A673 (cell line): ENCODE results near the gene TNRC6C. TPM values are rescaled to one million over a fixed set of nuclear protein-coding genes. Genes with fewer than 3 reads are reported as not detected.

Source experiments
- BruUV-seq: library from RNA; stranded (reverse); fragments of 400-500 nt; replicated peaks from 2 replicates; lab custom pipeline; 2021; lab: Mats Ljungman, UMichigan
- CTCF ChIA-PET: fragments of 300-600 bp; sonication (Branson Sonifier 250); formaldehyde crosslinking; loops from one replicate; lab custom pipeline; 2022; ENCODE audit warnings: antibody characterized with exemption; lab: Charles Lee
- POLR2A ChIA-PET: fragments of 300-600 bp; sonication (Branson Sonifier 250); formaldehyde crosslinking; loops from one replicate; lab custom pipeline; 2022; ENCODE audit warnings: antibody characterized with exemption; ENCODE audit not compliant: low non-redundant PET; lab: Charles Lee
- DNase-seq: peaks from one replicate; pipeline ENCODE4 v3.0.0-alpha.2; 2015; ENCODE audit warnings: low spot score
- H3K27ac ChIP-seq: fragments of 200-600 bp; sonication (generic); 2 replicates; pipeline ENCODE4 v1.5.1; 2016; ENCODE audit warnings: mixed run types, low read depth, mild to moderate bottlenecking, mixed read lengths, antibody characterized with exemption, low read length; ENCODE audit not compliant: poor library complexity, severe bottlenecking
- H3K27me3 ChIP-seq: fragments of 200-600 bp; sonication (generic); replicated peaks from 2 replicates; pipeline ENCODE4 v1.6.1; 2017; ENCODE audit warnings: mixed run types, low read depth, mild to moderate bottlenecking, mixed read lengths, antibody characterized with exemption, low read length; ENCODE audit not compliant: insufficient read depth, poor library complexity
- H3K36me3 ChIP-seq: fragments of 200-600 bp; sonication (generic); 2 replicates; pipeline ENCODE4 v1.6.1; 2016; ENCODE audit warnings: mixed run types, mild to moderate bottlenecking, mixed read lengths, antibody characterized with exemption, low read length; ENCODE audit not compliant: insufficient read depth, poor library complexity, severe bottlenecking
- H3K4me1 ChIP-seq: fragments of 200-600 bp; sonication (generic); 2 replicates; pipeline ENCODE4 v1.6.1; 2017; ENCODE audit warnings: mixed run types, mild to moderate bottlenecking, mixed read lengths, antibody characterized with exemption, low read length; ENCODE audit not compliant: insufficient read depth, poor library complexity, severe bottlenecking
- H3K4me3 ChIP-seq: fragments of 200-600 bp; sonication (generic); 2 replicates; pipeline ENCODE4 v1.5.1; 2016; ENCODE audit warnings: low read depth, mixed run types, mild to moderate bottlenecking, mixed read lengths, low read length; ENCODE audit not compliant: poor library complexity, severe bottlenecking
- H3K9me3 ChIP-seq: fragments of 200-600 bp; sonication (generic); 2 replicates; pipeline ENCODE4 v1.6.1; 2016; ENCODE audit warnings: mixed run types, low read depth, mild to moderate bottlenecking, mixed read lengths, antibody characterized with exemption, low read length; ENCODE audit not compliant: poor library complexity, severe bottlenecking
- EZH2 ChIP-seq: fragments of 200-600 bp; sonication (generic); IDR thresholded peaks from 2 replicates; pipeline ENCODE4 v1.6.1; 2017; ENCODE audit warnings: borderline replicate concordance, low read depth, mild to moderate bottlenecking, mixed read lengths, antibody characterized with exemption, low read length; ENCODE audit not compliant: poor library complexity, severe bottlenecking
- intact Hi-C: fragments of 100-400 bp; cut with micrococcal nuclease; formaldehyde crosslinking; loops from one replicate; pipeline ENCODE4 v1.10.0; 2022; ENCODE audit not compliant: unreplicated experiment
- total RNA-seq: library from RNA; stranded (reverse); gene quantifications from 2 replicates; pipeline ENCODE4 v1.2.3, GENCODE V29; 2021
- TF ChIP-seq, protein P1 (sequence below): fragments of 300-800, 200-600 bp; sonication (generic); conservative IDR thresholded peaks from 2 replicates; pipeline ENCODE4 v1.5.1; 2017; ENCODE audit warnings: low read depth, mild to moderate bottlenecking, antibody characterized with exemption, low read length, moderate library complexity, mixed read lengths

The TNRC6C gene
- total RNA-seq, 1 experiment from 2014 or later = 26.7 TPM

DNA sequence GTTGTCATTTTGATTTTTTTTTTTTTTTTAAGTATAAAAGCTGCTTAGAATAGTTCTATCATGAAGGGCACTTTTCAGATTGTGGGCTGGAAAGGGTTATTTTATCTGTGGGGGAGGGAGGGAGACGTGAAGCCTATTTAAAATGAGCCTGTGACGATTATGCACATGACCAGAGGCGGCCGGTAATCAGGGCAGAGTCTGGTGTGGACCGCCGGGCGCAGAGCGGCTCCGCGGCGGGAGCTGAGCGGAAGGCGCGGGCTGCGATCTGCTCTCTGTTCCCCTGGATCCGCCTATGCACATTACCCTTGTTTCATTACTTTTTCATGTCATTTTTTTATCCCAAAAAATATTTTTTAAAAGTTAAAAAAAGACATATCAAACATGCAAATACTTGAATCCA, 146.6 kb downstream of the TNRC6C start:
- Histone ChIP-seq H3K4me1 (no peaks in the 10 kb centered on the region), H3K4me3 (no peak overlapping the region), H3K9me3 (no peaks in the 10 kb centered on the region), H3K36me3 (peaks cover 12% of the 10 kb centered on the region), H3K27me3 (no peaks in the 10 kb centered on the region), H3K27ac (no peak overlapping the region)
- CTCF ChIA-PET = no interaction called here
- no peak for DNase-seq
- no TSS peak for BruUV-seq
- POLR2A ChIA-PET = interaction anchor here (0.6 kb wide), 1 partner anchor 550 kb away, joined by 4 read pairs; no protein-coding TSS in a partner anchor
- no peak for TF ChIP-seq EZH2
- TF ChIP-seq, protein P1, sequence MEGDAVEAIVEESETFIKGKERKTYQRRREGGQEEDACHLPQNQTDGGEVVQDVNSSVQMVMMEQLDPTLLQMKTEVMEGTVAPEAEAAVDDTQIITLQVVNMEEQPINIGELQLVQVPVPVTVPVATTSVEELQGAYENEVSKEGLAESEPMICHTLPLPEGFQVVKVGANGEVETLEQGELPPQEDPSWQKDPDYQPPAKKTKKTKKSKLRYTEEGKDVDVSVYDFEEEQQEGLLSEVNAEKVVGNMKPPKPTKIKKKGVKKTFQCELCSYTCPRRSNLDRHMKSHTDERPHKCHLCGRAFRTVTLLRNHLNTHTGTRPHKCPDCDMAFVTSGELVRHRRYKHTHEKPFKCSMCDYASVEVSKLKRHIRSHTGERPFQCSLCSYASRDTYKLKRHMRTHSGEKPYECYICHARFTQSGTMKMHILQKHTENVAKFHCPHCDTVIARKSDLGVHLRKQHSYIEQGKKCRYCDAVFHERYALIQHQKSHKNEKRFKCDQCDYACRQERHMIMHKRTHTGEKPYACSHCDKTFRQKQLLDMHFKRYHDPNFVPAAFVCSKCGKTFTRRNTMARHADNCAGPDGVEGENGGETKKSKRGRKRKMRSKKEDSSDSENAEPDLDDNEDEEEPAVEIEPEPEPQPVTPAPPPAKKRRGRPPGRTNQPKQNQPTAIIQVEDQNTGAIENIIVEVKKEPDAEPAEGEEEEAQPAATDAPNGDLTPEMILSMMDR = no peak
- intact Hi-C loops = no loop called here

DNA sequence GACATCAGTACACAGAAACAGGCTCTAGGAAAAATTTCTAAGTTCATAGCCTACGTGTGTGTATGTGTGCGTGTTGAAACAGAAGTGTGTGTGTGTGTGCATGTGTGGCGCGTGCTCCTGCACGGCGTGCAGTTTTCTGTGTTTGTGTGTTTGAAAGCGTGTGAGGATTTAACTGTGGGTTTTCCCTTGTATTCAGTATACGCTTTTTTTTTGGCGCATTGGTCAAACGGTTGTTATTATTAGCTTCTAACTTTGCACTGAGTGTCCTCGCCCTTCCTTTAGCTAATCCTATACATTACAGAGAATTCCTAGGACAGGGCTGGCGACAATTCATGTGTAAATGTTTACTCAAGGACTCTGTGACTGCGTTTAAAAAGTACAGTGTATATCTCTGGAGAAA, 147.0 kb downstream of the TNRC6C start:
- no peaks in the 10 kb centered on the region for H3K4me1 ChIP-seq
- peaks cover 12% of the 10 kb centered on the region for H3K36me3 ChIP-seq
- intact Hi-C loops = no loop called here
- H3K4me3 ChIP-seq = no peak overlapping the region
- no peak for DNase-seq
- H3K27me3 ChIP-seq = no peaks in the 10 kb centered on the region
- TF ChIP-seq, protein P1 = no peak
- TF ChIP-seq EZH2 = no peak
- H3K9me3 ChIP-seq = no peaks in the 10 kb centered on the region
- ChIA-PET POLR2A (interaction anchor here (0.6 kb wide), 1 partner anchor 551 kb away, joined by 4 read pairs; no protein-coding TSS in a partner anchor), CTCF (no interaction called here)
- BruUV-seq = no TSS peak
- no peak overlapping the region for H3K27ac ChIP-seq

DNA sequence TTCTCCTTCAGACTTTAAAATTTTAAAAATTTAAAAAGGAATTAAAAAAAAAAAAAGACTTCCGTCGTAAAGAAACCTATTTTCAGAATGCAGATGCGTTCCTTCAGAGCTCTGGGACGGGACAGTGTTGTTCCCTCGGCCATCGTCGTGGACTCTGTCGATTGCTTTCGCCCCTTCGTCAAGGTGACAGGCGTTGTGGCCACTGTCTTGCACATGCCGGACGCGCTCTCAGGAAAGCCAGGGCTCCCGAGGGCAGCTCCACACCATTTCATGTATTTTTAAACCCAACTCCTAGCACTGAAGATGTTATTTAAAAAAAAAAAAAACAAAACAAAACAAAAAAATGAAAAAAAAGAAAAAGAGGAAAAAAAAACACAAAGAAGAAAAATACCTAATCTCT, 147.7 kb downstream of the TNRC6C start:
- CTCF ChIA-PET = no interaction called here
- H3K9me3 ChIP-seq = no peaks in the 10 kb centered on the region
- no peak overlapping the region for H3K4me3 ChIP-seq
- no peaks in the 10 kb centered on the region for H3K27me3 ChIP-seq
- BruUV-seq = TSS peak; percentile 21
- H3K4me1 ChIP-seq = no peaks in the 10 kb centered on the region
- no peak for TF ChIP-seq EZH2
- TF ChIP-seq, protein P1 = no peak
- H3K27ac ChIP-seq = no peak overlapping the region
- intact Hi-C loops = no loop called here
- H3K36me3 ChIP-seq = peaks cover 12% of the 10 kb centered on the region
- POLR2A ChIA-PET = interaction anchor here (0.7 kb wide), 1 partner anchor 372 kb away, joined by 7 read pairs; no protein-coding TSS in a partner anchor
- DNase-seq = no peak
